ENCODE data around the gene MRPL51.
A peak's percentile ranks its signal among the peaks of the same experiment; 100 is the strongest.

The MRPL51 gene

GRCh38 chr12:6452944-6453630, 40.0 kb downstream of the MRPL51 start:
- no peak for TF ChIP-seq CTCF (IDR thresholded peaks at IDR 0.05; ENCODE audit: extremely low read depth, insufficient read depth, missing control alignments)
- in situ Hi-C loops (cut with MboI; ENCODE audit: low pct_unique_long_range_greater_than_20kb, low sequenced_read_pairs, unreplicated experiment), result no loop called here

GRCh38 chr12:6452245-6452943, 40.7 kb downstream of the MRPL51 start:
- no peak for TF ChIP-seq CTCF (IDR thresholded peaks at IDR 0.05; ENCODE audit: extremely low read depth, insufficient read depth, missing control alignments)
- in situ Hi-C loops (cut with MboI; ENCODE audit: low pct_unique_long_range_greater_than_20kb, low sequenced_read_pairs, unreplicated experiment), result no loop called here
- no peak for DNase-seq (ENCODE audit: low spot score)

More at GRCh38 chr12:6452944-6453630, 40.0 kb downstream of the MRPL51 start:
- no peak for DNase-seq (ENCODE audit: low spot score)

GRCh38 chr12:6451348-6452244, 41.5 kb downstream of the MRPL51 start, which contains the start of gene TAPBPL:
Gene TAPBPL (plus strand): TSS chr12:6452042. CDS start chr12:6452249, 207 bp downstream.
- TF ChIP-seq CTCF (IDR thresholded peaks at IDR 0.05; ENCODE audit: extremely low read depth, insufficient read depth, missing control alignments), result peak; percentile 9
- DNase-seq (ENCODE audit: low spot score), result peak; percentile 79
- in situ Hi-C loops (cut with MboI; ENCODE audit: low pct_unique_long_range_greater_than_20kb, low sequenced_read_pairs, unreplicated experiment), result no loop called here

- in situ Hi-C loops (cut with MboI; ENCODE audit: low pct_unique_long_range_greater_than_20kb, low sequenced_read_pairs, unreplicated experiment), result no loop called here
- no peak for DNase-seq (ENCODE audit: low spot score)
- no peak for TF ChIP-seq CTCF (IDR thresholded peaks at IDR 0.05; ENCODE audit: extremely low read depth, insufficient read depth, missing control alignments)
These were observed 42.2 kb downstream of the MRPL51 start for GRCh38 chr12:6450869-6451347.

GRCh38 chr12:6450091-6450868, 42.8 kb downstream of the MRPL51 start:
- DNase-seq (ENCODE audit: low spot score), result no peak
- in situ Hi-C loops (cut with MboI; ENCODE audit: low pct_unique_long_range_greater_than_20kb, low sequenced_read_pairs, unreplicated experiment), result no loop called here
- no peak for TF ChIP-seq CTCF (IDR thresholded peaks at IDR 0.05; ENCODE audit: extremely low read depth, insufficient read depth, missing control alignments)
